ENCODE measurements around the gene FGF14. TPM values are rescaled to one million over a fixed set of nuclear protein-coding genes. Genes with fewer than 3 reads are reported as not detected.

The FGF14 gene
- total RNA-seq, 1 experiment from 2014 or later: under 0.01 TPM

DNA sequence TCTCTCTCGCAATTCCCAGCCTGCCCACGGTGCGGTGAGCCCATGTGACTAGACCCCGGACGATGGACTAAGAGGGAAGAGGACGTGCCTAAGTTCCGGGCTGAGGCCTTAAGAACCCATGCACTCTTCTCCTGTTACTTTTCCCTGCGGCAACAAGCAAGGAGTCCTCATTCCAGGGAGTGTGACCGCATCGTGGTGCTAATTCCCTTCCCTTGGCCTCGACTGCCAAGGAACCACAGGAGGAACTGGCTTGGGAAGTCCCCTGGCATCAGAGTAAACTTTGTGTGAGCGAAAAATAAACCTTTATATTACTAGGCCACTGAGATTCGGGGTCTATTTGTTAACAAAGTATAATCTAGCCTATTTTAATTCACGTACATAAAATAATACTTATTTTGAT lies 34.0 kb downstream of the FGF14 start:
- no peak for DNase-seq (ENCODE audit: low spot score)

GRCh38 chr13:102361113-102361512 lies 40.7 kb downstream of the FGF14 start:
- DNase-seq (ENCODE audit: low spot score): no peak

DNA sequence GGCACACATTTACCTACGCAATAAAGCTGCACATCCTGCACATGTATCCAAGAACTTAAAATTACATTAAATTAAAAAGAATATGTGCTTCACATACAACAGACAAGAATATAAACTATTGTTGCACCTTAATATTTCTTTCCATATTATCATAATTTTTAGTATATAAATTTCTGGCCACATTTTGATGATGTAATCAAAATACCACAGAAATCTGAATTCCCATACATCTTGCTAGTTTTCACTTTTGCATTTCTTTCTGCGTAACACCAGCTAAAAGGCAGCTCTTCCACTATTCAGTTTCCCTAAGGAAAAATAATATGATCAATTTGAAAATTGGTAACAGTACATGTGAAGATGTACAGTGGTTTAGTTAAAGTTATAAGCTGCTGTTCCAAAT lies 42.6 kb downstream of the FGF14 start:
- DNase-seq (ENCODE audit: low spot score): no peak

DNA sequence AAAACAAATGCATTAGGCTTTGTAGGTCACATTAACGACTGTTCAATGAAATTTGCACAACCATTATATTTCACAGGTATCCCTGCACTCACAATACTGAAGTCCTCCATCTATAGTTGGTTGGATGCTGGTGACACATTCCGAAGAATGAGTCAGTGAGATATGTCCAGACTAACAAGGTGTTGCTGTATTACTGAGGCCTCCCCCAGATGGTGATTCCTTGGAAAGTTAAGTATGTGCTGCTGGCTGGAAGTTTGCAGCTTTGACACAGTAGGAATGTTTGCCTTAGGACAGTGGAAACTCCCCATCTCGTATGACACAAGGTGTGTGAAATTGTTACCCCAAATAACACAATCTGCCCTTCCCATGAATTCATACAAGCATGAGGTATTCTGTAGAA lies 46.6 kb downstream of the FGF14 start:
- no peak for DNase-seq (ENCODE audit: low spot score)

- DNase-seq (ENCODE audit: low spot score): no peak
These were observed 47.8 kb downstream of the FGF14 start for GRCh38 chr13:102354011-102354410.

DNA sequence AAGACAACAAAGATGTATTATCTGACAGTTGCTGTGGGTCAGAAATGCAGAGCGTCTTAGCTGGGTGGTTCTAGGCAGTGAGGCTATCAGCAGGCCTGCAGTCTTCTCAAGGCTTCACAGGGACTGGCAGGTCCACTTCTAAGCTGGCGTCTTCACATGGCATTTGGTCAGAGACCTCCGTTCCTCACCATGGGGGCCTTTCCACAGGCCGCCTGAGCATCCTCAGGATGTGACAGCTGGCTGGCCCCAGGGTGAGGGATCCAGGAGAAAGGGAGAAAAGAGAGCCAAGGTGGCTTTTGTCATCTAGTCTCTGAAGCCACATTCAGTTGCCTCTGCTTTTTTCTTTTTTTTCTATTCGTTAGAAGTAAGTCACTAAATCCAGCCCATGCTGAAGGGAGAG lies 50.3 kb downstream of the FGF14 start:
- no peak for DNase-seq (ENCODE audit: low spot score)

GRCh38 chr13:102347490-102347889 lies 54.4 kb downstream of the FGF14 start:
- no peak for DNase-seq (ENCODE audit: low spot score)

- DNase-seq (ENCODE audit: low spot score): no peak
These were observed 55.1 kb downstream of the FGF14 start for GRCh38 chr13:102346769-102347168.

DNA sequence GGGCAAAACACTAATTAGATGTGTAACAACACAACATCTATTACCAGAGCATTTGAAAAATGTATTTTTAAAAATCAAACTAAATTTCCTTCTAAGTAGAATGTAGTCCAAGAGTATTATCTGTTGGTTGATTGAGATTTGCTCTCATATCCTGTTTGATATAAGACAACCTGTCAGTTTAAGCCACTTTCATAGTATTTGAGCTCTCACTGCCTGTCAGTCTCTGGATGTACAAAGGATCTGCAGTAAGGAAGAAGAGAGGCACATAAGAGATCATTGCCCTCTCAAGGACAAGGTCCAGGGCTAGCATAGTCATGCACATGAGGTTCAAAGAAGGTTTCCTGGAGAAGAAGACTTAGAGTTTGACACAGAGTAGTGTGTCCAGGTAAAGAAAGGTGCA lies 57.4 kb downstream of the FGF14 start:
- DNase-seq (ENCODE audit: low spot score): no peak

GRCh38 chr13:102333320-102334198 lies 68.3 kb downstream of the FGF14 start:
- no peak for DNase-seq (ENCODE audit: low spot score)

DNA sequence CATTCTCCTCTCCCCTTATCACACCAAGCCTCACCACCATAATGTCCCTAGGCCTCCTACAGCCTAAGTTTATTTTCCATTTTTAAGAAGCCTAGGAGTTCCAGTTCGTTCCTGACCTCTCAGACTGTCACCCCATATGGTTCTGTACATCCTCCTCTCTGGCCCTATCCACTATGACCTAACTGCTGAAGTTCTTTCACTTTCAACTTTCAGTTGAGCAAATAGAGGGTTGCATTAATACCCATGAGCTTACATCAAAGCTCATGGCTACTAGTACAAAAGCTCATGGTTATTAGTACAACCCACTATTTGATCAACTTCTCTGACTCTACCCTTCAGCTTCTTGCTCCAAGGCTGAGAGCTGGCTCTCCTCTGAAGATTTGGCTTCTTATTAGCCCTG lies 72.9 kb downstream of the FGF14 start:
- DNase-seq (ENCODE audit: low spot score): no peak

- DNase-seq (ENCODE audit: low spot score): no peak
These were observed 74.7 kb downstream of the FGF14 start for GRCh38 chr13:102327119-102327617.

DNA sequence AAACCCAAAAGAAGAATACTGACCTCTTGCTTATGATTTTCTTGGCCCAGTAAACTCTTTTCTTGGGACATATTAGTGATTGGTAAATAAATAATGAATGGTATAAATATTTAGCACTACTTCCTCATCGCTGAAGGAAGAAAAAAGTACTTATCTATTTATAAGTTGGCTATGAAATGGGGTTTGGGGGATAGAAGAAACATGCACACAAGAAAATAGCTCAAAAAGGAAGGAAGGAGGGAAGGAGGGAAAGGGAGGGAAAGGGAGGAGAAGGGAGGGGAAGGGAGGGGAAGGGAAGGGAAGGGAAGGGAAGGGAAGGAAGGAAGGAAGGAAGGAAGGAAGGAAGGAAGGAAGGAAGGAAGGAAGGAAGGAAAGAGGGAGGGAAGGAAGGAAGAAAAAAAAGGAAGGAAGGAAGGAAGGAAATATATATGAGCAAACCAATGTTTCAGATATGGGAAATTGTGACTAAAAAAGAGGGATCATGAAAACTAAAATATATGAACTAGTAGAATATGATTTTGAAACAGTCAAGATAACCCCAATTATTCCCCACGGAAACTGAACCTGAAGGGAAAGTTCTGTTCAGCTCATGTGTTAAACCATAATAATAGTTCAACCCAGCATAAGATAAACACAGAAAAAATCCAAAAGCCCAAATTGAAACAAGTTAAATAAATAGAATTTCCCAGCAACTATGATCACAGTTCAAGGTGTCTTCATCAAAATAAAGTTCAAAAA lies 75.3 kb downstream of the FGF14 start:
- DNase-seq (ENCODE audit: low spot score): no peak

GRCh38 chr13:102325321-102325720 lies 76.5 kb downstream of the FGF14 start:
- no peak for DNase-seq (ENCODE audit: low spot score)

- no peak for DNase-seq (ENCODE audit: low spot score)
These were observed 78.3 kb downstream of the FGF14 start for GRCh38 chr13:102323505-102323904.

- DNase-seq (ENCODE audit: low spot score): no peak
These were observed 78.8 kb downstream of the FGF14 start for GRCh38 chr13:102323012-102323411.

GRCh38 chr13:102322211-102322610 lies 79.6 kb downstream of the FGF14 start:
- peak; percentile 6 for DNase-seq (ENCODE audit: low spot score)

DNA sequence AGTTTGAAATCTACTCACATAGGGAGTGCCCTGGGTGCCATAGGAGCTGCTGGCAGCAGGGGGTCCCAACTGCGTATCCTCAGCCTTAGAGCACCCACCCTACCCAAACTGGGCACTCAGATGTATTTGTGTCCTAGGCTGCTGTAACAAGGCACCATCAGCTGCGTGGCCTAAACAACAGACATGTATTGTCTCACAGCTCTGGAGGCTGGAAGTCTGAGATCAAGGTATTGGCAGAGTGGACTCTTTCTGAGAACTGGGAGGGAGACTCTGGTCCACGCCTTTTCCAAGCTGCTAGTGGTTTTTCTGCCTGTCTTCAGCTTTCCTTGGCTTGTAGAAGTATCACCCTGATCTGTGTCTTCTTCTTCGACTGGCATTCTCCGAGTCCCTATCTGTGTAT lies 83.6 kb downstream of the FGF14 start:
- no peak for DNase-seq (ENCODE audit: low spot score)

DNA sequence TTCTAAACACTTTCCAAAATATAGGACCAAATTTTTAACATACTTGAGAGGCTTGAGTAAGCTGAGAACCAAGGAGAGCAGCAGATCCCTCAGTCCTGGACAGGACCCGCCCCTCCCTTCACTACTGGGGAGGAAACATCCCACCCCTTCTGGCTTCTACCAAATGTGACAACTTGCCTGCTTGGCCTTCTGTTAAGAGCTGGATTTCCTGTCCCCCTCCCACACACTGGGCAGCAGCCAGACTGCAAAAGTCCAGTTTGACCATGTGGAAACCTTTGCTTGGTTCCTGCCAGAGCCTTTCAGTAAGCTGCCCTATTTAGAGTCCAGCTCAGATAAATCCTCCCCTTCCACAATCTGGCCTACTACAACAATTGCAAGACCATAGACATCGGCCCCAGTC lies 84.3 kb downstream of the FGF14 start:
- no peak for DNase-seq (ENCODE audit: low spot score)

GRCh38 chr13:102316732-102317131 lies 85.1 kb downstream of the FGF14 start:
- DNase-seq (ENCODE audit: low spot score): no peak

DNA sequence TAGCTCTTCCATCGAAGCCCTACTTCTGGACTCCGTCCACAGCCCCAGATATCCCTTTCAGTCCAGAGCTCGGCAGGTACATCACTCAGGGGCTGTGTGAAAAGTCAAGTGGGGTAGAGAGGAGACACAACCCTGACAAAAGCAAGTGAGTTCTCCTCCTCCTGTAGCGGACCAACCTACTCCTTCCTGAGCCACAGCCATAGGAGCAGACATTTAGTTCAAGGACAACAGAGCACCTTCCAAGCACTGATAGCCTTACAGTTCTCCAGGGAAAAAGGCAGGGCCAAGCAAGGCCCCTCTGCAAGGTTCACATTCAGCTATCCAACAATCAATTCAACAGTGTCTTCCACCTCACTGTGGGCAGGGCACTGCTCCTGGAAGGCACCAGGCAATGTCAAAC lies 89.0 kb downstream of the FGF14 start:
- no peak for DNase-seq (ENCODE audit: low spot score)

GRCh38 chr13:102311901-102312300 lies 89.9 kb downstream of the FGF14 start:
- DNase-seq (ENCODE audit: low spot score): no peak

DNA sequence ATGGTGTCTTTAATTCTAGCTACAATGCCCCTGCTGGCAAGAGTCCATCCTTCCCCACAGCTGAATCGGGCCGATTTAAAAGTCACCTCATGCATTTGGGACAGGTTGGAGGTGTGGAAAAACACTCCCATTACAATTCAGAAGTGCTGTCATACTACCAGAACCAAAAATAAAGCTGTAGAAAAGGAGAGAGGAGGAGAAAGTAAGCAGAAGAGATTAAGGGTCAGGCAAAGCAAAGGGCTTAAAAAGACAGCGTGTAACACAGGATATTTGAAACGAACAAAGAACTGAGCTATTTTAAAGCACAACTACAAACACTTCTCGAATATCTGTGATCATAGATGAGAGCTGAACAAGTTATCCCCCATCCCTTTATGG lies 90.4 kb downstream of the FGF14 start:
- no peak for DNase-seq (ENCODE audit: low spot score)
